NCI-H524 (cell line): ENCODE measurements around the gene ZNF423.

Experiments used
- DNase-seq, 2 experiments: peaks; one replicate each; lab custom pipeline; 2025; lab: John Stamatoyannopoulos, UW

Gene ZNF423

DNA sequence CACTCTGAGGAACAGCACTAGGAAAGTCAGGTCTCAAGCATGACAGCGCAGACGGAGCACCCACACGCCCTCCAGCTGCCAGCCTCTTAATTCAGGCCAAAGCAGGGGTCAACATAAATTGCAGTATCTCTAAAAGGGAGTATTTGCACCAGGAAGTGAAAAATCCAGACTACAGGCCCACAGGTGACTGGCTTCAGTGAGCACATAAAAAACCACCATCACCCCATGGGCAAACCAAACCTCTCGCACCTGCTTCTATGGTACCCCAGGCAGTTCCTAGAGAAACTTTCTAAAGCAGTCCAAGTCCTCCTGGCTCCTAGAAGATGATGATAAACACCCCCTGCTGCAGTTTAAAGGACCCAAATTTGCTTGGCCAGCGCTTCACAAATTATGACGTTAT lies 129.8 kb downstream of the ZNF423 start:
- peak in 1 of 2 experiments; percentile 52 for DNase-seq

DNA sequence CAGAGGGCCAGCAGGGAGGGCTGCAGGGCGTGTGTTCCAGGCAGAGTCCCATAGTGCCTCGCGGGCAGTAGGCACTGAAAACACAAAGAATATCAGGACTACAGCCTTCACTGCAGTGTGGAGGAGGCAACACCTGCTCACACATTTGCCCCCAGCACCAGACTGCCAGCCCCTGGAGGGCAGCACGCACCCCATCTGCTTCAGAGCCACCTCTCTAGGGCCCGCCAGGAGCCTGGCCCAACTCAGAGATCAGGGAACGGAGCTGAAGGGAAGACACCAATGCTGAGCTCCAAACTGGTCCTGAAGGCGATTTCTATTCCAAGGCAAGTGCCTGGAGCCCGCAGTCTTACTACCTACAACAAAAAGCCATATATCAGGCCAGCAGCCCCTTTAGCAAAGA lies 130.3 kb downstream of the ZNF423 start:
- DNase-seq = peak; percentile 74 to 90

DNA sequence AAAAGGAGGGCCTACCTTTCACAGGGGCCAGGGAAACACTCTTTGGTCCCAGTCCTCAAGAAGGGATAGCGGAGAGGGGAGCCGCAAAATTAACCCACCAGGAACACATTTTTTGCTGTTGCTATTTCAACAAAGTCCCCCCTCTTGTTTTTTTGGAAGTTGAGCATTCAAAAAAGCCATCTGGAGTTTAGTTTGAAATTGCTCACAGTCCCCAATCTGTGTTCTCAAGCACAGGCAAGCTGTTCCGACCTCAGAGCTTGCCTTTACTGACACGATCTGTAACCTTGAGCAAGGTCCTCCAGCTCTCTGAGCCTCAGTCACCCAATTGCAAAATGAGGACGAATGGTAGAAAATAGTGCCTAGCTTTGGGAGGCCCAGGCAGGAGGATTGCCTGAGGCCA lies 131.1 kb downstream of the ZNF423 start:
- peak; percentile 62 to 82 for DNase-seq

DNA sequence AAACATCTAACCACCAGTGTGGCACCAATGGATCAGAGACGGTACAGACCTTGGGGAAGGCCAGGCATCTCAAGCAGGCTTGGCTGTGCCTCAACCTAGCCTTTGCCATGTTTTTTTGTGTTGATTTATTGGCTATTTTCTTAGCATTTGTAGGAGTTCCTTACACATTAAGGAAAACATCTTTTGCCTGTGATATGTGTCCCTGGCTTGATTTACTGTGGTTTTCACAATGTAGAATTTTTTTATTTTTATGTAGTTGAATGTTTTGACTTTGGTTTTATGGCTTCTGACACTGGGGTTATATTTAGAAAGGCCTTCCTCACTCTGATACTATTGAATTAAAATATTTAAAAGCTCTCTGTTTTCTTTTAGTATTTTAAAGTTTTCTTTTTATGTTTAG lies 132.6 kb downstream of the ZNF423 start:
- DNase-seq = no peak

DNA sequence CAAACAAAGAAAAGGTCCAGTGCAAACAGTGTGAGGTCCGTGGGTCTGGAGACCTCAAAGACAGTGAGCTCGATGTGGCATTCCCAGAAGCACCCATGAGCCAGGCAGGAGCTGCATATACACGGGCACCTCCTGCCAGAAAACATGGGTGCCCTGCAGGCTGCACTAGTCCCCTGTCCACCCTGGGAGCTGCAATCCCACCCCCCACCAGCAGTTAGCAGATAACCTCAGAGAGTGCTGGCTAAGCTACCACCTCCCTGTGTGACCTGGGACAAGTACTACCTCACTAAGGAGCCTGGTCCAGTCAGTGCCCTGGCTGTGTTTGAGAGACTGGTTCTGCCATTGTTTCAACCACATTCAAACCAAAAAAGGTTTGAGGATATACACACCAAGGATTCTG lies 135.7 kb downstream of the ZNF423 start:
- DNase-seq = no peak

DNA sequence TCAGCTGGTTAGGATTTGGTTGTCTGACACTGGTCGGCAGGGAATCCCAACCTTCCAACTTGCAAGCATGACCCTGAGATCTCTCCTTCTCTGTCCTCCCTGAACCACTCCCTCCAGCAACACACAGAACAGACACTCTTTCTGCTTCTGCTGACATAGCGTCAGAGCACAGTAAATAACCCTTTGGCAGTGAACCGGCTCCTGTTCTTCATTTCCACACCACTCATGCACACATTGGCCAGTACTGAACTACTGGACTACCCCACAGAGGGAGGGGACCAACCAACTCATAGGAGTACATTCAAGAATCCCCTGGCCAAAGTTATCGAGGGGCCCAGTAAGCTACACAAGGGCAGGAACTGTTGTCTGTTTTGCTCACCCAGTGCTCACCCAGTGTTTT lies 138.2 kb downstream of the ZNF423 start:
- DNase-seq = no peak

DNA sequence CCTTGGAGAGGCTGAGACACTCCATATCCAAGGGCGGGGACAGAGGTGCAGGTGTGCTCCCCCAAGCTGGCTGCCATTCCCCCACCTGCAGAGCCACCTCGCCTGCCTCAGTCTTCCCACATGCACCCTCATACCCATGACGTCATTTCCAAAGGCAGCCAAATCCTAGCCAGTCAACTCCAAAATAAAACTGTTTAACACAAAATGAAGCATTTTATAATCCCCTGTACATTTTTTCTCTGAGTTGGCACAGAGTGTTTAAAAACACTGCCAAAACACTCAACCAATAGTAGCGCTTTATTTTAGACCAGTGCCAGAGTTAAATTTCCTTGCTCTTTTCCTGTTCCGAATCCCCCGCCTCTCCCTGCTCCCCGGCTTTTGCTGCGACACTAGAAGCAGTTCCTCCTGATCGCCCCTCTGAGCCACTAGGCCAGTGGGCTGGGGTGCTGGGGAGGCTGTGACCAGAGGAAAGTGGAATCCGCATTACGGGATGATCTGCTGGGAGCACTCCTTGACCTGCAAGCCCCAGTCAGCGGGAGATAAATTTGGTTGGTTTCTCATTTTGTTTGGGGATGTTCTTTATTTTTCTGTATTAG lies 139.5 kb downstream of the ZNF423 start:
- DNase-seq = no peak

DNA sequence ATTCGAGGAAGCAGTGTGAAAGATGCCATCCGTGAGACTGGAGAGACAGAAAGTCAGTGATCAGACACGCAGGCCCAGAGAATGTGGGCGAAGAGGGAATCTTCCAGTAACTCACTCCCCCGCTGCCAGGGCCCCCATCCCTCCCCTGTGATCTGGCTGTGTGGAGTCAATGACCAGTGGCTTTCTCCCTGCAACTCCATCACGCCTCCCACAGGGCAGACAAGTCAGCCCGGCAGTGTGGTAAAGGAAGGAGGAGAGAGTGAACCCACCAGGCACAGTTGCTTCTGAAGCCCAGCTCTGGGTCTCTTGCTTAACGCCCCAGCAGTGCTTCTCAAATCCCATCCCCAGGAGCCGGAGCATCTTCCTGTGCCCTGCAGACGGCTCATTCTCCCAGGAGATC lies 142.1 kb downstream of the ZNF423 start:
- peak in 1 of 2 experiments; percentile 14 for DNase-seq

DNA sequence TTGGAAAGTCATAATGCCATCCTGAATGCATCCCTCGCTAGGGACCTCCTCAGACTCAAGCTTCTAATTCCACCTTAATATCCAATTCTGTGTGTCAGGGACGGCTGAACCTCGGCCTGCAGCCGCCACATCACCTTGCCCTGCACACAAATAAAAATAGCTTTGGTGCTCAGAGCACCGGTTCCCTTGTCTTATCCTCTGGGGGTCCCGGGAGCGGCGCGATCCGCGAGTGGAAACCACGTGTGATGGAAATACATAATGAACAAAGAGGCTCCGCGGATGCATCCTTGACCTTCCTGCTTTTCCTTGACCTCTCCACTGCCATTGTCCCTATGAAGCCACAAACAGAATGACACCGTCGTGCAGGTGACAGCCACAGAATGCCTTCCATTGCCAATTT lies 143.4 kb downstream of the ZNF423 start:
- DNase-seq = no peak

DNA sequence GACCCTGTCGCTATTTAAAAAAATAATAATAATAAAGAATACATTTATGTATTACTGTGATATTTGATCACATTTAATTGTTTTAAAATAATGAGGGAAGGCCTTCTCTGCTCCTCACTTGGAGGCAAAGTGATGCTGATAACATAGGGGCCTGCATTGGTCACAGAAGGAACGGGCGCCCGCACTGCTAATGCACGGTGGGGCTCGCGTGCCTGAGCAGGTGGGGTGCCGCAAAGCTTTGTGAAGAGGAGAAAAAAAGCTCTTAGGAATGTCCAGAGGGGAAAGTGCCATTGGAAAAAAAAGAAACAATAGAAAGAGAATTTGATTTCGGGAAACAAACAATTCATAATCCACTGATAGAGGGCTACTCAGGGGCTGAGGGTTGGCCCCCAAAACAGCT lies 143.8 kb downstream of the ZNF423 start:
- no peak for DNase-seq

DNA sequence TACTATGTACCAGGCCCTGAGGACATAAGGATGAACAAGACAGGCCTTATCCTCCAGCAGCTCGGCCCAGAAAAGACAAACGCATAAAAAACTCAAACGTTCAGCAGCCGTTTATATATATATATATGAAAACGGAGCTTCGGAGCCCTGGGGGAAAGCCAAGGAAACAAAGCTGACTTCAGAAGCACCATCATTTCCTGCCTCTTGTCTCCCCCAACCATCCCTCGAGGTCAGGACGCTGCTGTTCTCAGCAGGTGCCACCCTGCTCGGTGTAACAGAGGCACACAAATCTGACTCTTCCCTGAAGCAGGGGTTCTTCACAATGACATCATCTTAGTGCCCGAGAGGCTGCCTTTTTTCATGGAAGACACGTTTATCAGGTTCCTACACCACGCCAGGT lies 146.9 kb downstream of the ZNF423 start:
- DNase-seq = no peak

DNA sequence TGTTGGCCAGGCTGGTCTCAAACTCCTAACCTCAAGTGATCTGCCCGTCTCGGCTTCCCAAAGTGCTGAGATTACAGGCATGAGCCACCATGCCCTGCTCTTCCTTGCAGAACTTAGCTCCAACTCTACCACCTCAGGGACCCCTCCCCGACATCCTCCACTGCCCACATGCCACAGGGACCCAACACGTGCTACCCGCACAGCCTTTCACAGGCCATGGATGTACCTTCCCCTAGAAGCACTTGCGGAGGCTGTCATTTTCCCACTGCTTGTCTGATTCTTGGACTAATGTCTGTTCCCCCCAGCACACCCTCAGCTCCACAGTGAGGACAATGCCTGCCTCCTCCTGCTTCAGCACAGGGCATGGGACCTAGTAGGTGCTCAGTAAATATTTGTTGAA lies 147.4 kb downstream of the ZNF423 start:
- DNase-seq = no peak

DNA sequence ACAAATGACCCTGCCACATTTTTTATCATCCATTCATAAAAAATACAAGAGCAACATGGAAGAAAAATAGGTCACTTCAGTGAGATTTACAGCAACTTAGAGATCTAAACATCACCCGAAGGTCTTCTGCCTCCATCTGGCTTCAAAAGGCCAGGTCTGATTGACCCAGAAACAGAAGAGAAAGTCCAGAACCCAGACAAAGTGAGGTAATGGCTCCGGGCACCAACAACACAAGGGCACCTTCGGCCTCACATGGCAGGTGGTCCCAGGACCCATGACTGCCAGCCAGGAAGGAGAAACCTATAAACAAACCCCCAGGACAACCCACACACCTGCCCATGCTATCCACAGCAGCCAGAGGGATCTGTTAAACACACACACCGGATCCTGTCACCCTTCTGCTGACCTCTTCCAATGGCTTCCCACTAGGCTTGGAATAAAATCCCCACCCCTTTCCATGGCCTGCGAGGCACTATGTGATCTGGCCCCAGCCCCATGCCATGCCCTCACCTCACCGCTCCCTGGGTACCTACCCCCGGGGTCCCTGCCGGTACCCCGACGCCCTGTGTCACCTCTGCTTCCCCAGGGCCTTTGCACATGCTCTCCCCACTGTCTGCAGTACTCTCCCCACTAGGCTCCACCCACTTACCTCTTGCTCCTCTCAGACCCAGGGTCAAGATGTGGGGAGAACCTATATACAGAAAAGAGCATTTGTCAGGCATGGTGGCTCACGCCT lies 149.1 kb downstream of the ZNF423 start:
- no peak for DNase-seq

DNA sequence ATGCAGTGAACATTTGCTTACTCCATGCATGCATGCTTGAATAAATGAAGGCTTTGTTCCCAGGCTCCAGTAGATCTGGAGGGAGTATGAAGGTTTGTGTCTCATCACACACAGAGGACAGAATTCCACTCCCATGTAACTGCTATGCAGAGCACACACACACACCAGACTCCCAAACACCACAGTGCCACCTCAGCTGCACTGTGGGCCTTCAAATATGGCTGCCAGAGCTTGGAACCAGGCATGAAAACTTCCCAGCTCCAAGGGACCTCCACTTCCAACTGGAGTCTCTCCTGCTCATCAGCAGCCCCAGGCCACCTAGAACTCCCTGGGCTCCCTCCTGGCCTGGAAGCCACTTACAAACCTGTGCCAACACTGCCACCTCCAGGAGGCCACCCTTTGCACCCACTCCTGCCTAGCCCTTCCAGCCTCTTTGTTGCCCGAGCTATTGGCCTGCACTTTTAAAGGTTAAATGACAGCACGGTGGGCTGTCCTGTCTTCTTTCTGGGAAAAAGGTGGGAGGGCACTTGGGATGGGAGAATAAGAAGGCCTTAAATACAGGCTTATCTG lies 151.2 kb downstream of the ZNF423 start:
- DNase-seq = peak in 1 of 2 experiments; percentile 41

DNA sequence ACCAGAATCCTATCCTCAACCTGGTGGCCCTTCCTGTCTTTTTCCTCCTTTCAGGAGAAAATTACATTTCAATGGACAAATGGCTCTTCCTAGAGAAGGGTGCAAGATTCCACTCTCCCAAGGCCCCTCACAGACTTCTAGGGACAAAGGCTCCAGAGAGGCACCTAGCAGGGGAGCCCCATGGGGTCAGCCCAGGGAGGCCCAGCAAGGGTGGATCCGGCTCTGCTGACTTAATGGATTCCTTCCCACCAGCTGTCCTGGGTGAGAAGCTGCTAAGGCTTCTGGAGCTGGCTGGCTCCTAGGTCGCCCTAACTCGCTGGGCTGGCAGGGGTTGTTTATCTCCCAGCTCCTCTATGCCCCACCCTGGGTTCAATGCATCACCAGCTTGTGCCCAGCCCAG lies 152.4 kb downstream of the ZNF423 start:
- no peak for DNase-seq

DNA sequence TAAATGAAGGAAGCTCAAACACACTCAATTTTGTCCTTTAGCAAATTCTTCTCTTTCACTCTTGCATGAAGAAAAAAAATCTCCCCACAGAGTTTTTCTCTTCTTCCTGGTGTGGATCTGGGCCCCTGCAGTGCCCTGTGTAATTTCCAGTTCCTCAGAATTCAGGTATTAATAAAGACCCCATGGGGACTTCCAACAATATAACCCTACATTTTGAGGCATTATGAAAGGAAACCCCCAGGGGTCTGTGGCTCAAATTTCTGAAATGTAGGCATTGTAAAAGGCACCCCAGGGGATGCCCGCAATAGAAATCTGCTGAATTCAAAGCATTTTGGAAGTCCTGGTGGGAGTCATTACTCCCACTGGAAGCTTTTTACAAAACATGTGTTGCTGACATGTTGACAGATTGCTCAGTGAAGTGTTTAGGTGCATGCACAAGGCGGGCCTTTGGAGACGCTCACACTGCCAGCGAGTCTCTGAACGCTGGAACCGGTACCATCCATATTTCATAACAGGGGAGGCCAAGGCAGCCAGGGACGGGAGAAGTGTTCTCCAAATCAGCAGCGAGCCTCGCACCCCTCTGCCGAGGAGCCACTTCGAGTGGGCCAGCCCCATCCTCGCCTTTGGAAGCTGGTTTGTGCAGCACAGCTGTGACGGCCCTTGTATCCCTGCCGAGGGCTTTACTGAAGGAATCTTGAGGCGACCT lies 154.0 kb downstream of the ZNF423 start:
- peak; percentile 96 to 97 for DNase-seq

DNA sequence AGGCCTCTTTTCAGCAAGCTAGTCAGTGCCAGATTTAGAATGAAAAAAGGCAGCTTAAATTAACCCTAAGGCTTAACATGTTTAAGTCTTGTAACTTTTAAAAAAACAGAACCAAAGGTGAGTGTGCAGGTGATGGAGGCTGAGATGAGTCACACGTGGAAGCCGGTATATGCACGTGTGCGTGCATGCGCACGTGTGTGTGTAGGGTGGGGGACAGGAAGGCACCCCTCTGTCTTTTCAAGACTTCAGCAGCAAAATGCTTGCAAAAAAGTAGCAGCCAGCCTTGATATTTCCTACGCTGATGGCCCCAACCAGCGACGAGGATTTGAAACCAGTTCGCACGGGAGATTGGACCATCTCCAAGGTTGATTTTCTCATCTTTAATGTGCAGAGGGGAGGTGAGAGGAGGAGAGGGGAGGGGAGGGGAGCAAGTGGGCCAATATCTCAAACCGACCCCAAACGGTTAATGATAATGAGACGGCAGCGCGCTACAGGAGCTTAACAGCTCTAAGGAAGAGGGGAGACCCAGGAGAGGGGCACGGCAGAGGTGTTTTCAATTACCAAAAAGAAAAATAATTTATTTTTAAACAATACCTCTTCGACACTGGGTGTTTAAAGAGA lies 154.7 kb downstream of the ZNF423 start:
- peak in 1 of 2 experiments; percentile 19 for DNase-seq

DNA sequence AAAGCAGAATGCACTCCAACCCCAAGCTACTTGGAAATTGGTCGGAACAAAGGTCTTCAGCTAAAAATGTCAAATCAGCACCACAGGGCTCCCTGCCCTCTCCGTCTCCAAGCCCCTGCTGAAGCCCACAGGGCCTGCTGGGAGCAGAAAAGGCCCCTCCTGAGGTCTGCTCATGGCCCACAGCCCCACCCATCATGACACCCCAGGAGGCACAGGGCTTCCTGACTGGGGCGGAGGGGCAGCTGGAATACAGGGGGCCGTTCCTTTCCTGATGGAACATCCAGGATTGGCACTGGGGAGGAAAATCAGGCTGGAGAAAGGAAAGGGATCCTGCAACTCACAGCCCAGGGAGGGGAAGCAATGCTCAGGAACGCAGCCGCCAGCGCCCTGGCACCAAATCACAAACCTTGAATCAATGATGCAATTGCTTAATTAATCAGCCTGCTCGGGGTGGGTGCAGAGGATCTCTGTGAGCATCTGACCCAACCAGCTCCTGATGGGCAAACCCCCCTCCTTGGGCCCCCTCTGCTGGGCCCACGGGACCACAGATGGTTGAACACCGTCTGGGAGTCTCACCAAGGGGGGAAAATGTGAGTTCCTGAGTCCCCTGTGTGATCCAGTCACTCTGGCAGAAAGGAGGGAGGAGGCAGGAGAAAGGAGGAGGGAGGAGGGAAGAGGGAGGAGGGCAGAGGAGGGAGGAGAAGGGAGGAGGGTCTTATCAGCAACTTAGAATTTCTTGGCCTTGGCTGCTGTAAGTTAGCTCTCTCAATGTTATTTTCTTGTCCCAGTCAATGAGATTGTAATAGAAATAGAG lies 155.5 kb downstream of the ZNF423 start:
- DNase-seq = peak; percentile 69 to 85

DNA sequence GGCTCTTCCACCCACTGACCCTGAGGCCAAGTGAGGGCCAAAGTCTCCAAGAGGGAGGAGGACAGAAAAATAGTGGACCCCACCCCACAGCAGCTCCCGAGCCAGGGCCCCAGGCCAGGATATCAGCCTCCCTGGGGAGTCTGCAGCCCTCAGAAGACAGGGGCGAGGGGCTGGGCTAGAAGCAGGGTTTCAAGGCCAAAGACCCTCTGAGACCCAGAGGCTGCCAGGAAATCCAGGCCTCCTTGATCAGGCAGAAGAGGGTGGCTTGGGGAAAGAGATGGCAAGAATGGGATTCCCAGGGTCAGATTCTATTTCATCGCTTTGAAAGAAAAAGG lies 156.1 kb downstream of the ZNF423 start:
- DNase-seq = no peak

DNA sequence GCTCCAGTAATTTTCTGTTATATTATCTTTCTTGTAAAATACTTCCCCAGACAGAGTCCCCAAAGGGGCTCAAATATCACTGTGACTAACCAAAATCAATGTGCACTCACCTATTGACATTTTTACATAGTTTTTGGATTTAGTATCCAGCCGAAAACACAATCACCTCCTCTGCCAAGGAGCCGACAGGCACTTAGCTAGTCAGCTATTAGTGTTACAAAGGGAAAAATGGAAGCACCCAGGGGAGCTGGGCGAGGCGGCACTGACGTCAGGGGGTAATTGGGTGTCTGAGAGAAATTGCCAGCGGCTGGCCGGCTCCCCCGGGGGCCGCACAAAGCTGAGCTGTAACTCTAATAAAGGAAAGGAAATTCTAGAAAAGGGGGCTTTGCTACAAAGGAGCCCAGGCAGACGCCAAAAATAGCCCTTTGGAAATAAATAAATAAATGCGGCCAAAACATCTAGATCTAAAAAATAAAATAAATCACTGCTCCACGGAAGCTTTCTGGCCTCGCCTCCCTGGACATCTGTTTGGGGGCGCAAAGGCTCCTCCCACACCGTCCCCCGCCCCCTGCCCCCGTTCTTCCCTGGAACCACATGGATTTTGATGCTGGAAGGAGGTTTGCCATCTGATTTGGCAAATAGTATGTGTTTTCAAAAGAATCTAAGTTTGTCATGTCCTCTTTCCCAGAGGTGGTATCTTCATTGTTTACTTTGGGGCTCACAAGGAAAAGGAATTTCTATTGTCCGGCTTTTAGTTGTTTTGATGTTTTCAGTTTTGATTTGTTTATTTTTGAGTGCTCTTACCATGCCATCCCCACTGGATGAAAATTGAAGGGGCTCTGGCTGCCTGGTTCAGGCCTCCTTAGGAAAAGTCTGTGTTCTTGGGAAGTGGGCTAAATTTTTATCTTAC lies 156.7 kb downstream of the ZNF423 start:
- no peak for DNase-seq

DNA sequence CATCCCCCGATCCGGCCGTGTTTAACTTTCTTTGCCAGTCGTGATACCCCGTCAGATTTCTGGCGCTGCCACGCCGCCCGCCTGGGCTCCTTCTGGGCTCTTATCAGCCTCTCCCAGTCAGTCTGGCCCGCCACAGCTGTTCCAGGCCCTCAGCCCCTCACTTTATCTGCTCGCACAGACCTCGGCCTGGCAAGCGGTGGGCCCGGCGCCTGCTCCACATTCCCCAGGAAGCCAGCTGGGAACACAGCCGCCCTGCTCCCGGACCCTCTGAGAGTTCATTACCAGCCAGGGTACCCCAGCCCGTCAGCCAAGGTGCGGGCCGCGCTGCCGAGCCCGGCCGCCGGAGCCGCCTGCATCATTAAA lies 157.5 kb downstream of the ZNF423 start:
- peak; percentile 68 to 88 for DNase-seq
